ENCODE data around the gene SOST.
"Not testable (repeated sequence)": the region's sequence is repeated elsewhere in the genome, so short reads cannot be mapped to it uniquely, and the experiment has no call there.

SOST gene

GRCh38 chr17:43758497-43759174 is at the start of gene SOST:
Gene SOST, minus strand, starts transcription at chr17:43758791. Its CDS starts 50 bp downstream, at chr17:43758741.
- DNase-seq (ENCODE audit: low read depth): no peak

GRCh38 chr17:43808076-43808475 is 49.5 kb upstream of the SOST start:
- DNase-seq (ENCODE audit: low read depth): no peak

GRCh38 chr17:43805117-43805516 is 46.5 kb upstream of the SOST start:
- DNase-seq (ENCODE audit: low read depth): no peak

- DNase-seq (ENCODE audit: low read depth): no peak
Measured at GRCh38 chr17:43803758-43804157, 45.2 kb upstream of the SOST start.

- DNase-seq (ENCODE audit: low read depth): no peak
Measured at GRCh38 chr17:43801844-43802243, 43.3 kb upstream of the SOST start.

- DNase-seq (ENCODE audit: low read depth): no peak
Measured at GRCh38 chr17:43800736-43801135, 42.1 kb upstream of the SOST start.

GRCh38 chr17:43799047-43799446 is 40.5 kb upstream of the SOST start:
- DNase-seq (ENCODE audit: low read depth): no peak

- DNase-seq (ENCODE audit: low read depth): not testable (repeated sequence)
Measured at GRCh38 chr17:43798024-43798423, 39.4 kb upstream of the SOST start.

GRCh38 chr17:43792668-43793067 is 34.1 kb upstream of the SOST start:
- not testable (repeated sequence) for DNase-seq (ENCODE audit: low read depth)

- DNase-seq (ENCODE audit: low read depth): no peak
Measured at GRCh38 chr17:43791589-43791988, 33.0 kb upstream of the SOST start.

- no peak for DNase-seq (ENCODE audit: low read depth)
Measured at GRCh38 chr17:43790311-43790940, 31.8 kb upstream of the SOST start.

- DNase-seq (ENCODE audit: low read depth): no peak
Measured at GRCh38 chr17:43789482-43789881, 30.9 kb upstream of the SOST start.

GRCh38 chr17:43788540-43788939 is 29.9 kb upstream of the SOST start:
- no peak for DNase-seq (ENCODE audit: low read depth)

- DNase-seq (ENCODE audit: low read depth): no peak
Measured at GRCh38 chr17:43787728-43788127, 29.1 kb upstream of the SOST start.

GRCh38 chr17:43784628-43785101 is 26.1 kb upstream of the SOST start:
- DNase-seq (ENCODE audit: low read depth): no peak

- DNase-seq (ENCODE audit: low read depth): no peak
Measured at GRCh38 chr17:43784068-43784467, 25.5 kb upstream of the SOST start.

- no peak for DNase-seq (ENCODE audit: low read depth)
Measured at GRCh38 chr17:43782913-43783680, 24.5 kb upstream of the SOST start.

GRCh38 chr17:43780135-43780534 is 21.5 kb upstream of the SOST start, which contains the start of gene CFAP97D1:
Gene CFAP97D1, plus strand, starts transcription at chr17:43780435. Its CDS starts 28 bp downstream, at chr17:43780463.
- no peak for DNase-seq (ENCODE audit: low read depth)

GRCh38 chr17:43779145-43780125 is 20.8 kb upstream of the SOST start:
- no peak for DNase-seq (ENCODE audit: low read depth)

- peak; percentile 55 for DNase-seq (ENCODE audit: low read depth)
Measured at GRCh38 chr17:43778337-43779144, 19.9 kb upstream of the SOST start, which contains the start of gene DUSP3. Gene DUSP3, minus strand, starts transcription at chr17:43778977. Its CDS starts 53 bp downstream, at chr17:43778924.

Measured in T-helper 22 cell (primary cell).